Mesendoderm (in vitro differentiated cells): ENCODE results near the gene VWF.
"Not testable (repeated sequence)": the region's sequence is repeated elsewhere in the genome, so short reads cannot be mapped to it uniquely, and the experiment has no call there.

ENCODE experiments used
- DNase-seq: peaks from one replicate; pipeline ENCODE4 v3.0.0; 2013
- H2AK5ac ChIP-seq: 2 replicates; pipeline ENCODE4 v1.6.1; 2013; ENCODE audit warnings: low read length, inconsistent platforms
- H2BK120ac ChIP-seq: 2 replicates; pipeline ENCODE4 v1.6.1; 2013; ENCODE audit warnings: low read depth, mild to moderate bottlenecking, low read length, moderate library complexity, mixed read lengths
- H2BK15ac ChIP-seq: replicated peaks from 2 replicates; pipeline ENCODE4 v1.6.1; 2013; ENCODE audit warnings: low read depth, mild to moderate bottlenecking, moderate library complexity
- H2BK5ac ChIP-seq: 2 replicates; pipeline ENCODE4 v1.6.1; 2013; ENCODE audit warnings: low read length, inconsistent platforms
- H3K18ac ChIP-seq: 2 replicates; pipeline ENCODE4 v1.6.1; 2013; ENCODE audit warnings: mild to moderate bottlenecking, low read length, mixed read lengths
- H3K23ac ChIP-seq: one replicate; pipeline ENCODE4 v1.6.1; 2013; ENCODE audit warnings: low read length
- H3K27ac ChIP-seq: 2 replicates; pipeline ENCODE4 v1.5.1; 2013; ENCODE audit warnings: low read depth, mild to moderate bottlenecking, inconsistent platforms, low read length, moderate library complexity
- H3K27me3 ChIP-seq: 2 replicates; pipeline ENCODE4 v1.6.1; 2013; ENCODE audit warnings: low read length, control low read depth, mild to moderate bottlenecking, inconsistent platforms; ENCODE audit not compliant: insufficient read depth, poor library complexity
- H3K36me3 ChIP-seq: 2 replicates; pipeline ENCODE4 v1.6.1; 2013; ENCODE audit warnings: low read length, inconsistent platforms; ENCODE audit not compliant: control insufficient read depth, insufficient read depth
- H3K4ac ChIP-seq: one replicate; pipeline ENCODE4 v1.6.1; 2013; ENCODE audit warnings: low read depth, mild to moderate bottlenecking, low read length, moderate library complexity
- H3K4me1 ChIP-seq: 2 replicates; pipeline ENCODE4 v1.6.1; 2013; ENCODE audit warnings: low read depth, low read length, inconsistent platforms; ENCODE audit not compliant: control insufficient read depth
- H3K4me2 ChIP-seq: 2 replicates; pipeline ENCODE4 v1.6.1; 2013; ENCODE audit warnings: low read length
- H3K4me3 ChIP-seq: 2 replicates; pipeline ENCODE4 v1.5.1; 2013; ENCODE audit warnings: mild to moderate bottlenecking, low read length
- H3K56ac ChIP-seq: one replicate; pipeline ENCODE4 v1.6.1; 2013; ENCODE audit warnings: low read length
- H3K79me1 ChIP-seq: 2 replicates; pipeline ENCODE4 v1.6.1; 2013; ENCODE audit warnings: low read length, inconsistent platforms
- H3K79me2 ChIP-seq: 2 replicates; pipeline ENCODE4 v1.6.1; 2013; ENCODE audit warnings: mild to moderate bottlenecking, low read length; ENCODE audit not compliant: control insufficient read depth, insufficient read depth
- H3K9ac ChIP-seq: 2 replicates; pipeline ENCODE4 v1.6.1; 2013; ENCODE audit warnings: low read length, inconsistent platforms
- H4K5ac ChIP-seq: one replicate; pipeline ENCODE4 v1.6.1; 2013; ENCODE audit warnings: low read length
- H4K8ac ChIP-seq: one replicate; pipeline ENCODE4 v1.6.1; 2013; ENCODE audit warnings: low read depth, mild to moderate bottlenecking, control low read depth, low read length, moderate library complexity
- WGBS: extraction: QIAGEN DNeasy Blood & Tissue Kit; methylation state at CpG from one replicate; pipeline ENCODE4 v1.1.7; 2013; ENCODE audit warnings: low lambda C conversion rate, missing lambda C conversion rate; ENCODE audit not compliant: insufficient coverage; ENCODE audit errors: extremely low coverage; 5-methylcytosine and 5-hydroxymethylcytosine counted together

Gene VWF

GRCh38 chr12:6142368-6143302, 18.2 kb upstream of the VWF start:
- not testable (repeated sequence) for H3K79me1 ChIP-seq, H3K36me3 ChIP-seq, H4K5ac ChIP-seq, H2BK5ac ChIP-seq, H3K56ac ChIP-seq, H3K4me1 ChIP-seq, H3K27ac ChIP-seq, H3K23ac ChIP-seq, H3K27me3 ChIP-seq, H3K79me2 ChIP-seq, H3K4ac ChIP-seq, DNase-seq, H4K8ac ChIP-seq, H3K4me3 ChIP-seq, H2AK5ac ChIP-seq, H3K18ac ChIP-seq, H2BK15ac ChIP-seq, H3K9ac ChIP-seq, H3K4me2 ChIP-seq, H2BK120ac ChIP-seq
- no CpG with 5 or more reads among the region's 35 CpGs for WGBS

- H3K18ac ChIP-seq, H3K4ac ChIP-seq, H2AK5ac ChIP-seq, H3K4me1 ChIP-seq, H4K8ac ChIP-seq, H3K4me3 ChIP-seq, DNase-seq, H3K4me2 ChIP-seq, H2BK5ac ChIP-seq, H4K5ac ChIP-seq, H2BK15ac ChIP-seq, H3K9ac ChIP-seq, H2BK120ac ChIP-seq, H3K56ac ChIP-seq, H3K27me3 ChIP-seq, H3K23ac ChIP-seq, H3K36me3 ChIP-seq, H3K79me2 ChIP-seq, H3K27ac ChIP-seq, H3K79me1 ChIP-seq: not testable (repeated sequence)
- WGBS: no CpG with 5 or more reads among the region's 16 CpGs
Observed at GRCh38 chr12:6141731-6142367, 17.4 kb upstream of the VWF start.

GRCh38 chr12:6140651-6141447, 16.4 kb upstream of the VWF start:
- no peak overlapping the region for H3K4me2 ChIP-seq
- H2BK120ac ChIP-seq: no peak overlapping the region
- no peak for DNase-seq
- H3K4ac ChIP-seq: no peak overlapping the region
- no peak overlapping the region for H3K4me3 ChIP-seq
- H3K27me3 ChIP-seq: no peaks in the 10 kb centered on the region
- H3K79me2 ChIP-seq: no peaks in the 10 kb centered on the region
- no peak overlapping the region for H4K8ac ChIP-seq
- H2AK5ac ChIP-seq: no peak overlapping the region
- no CpG with 5 or more reads among the region's 8 CpGs for WGBS
- H2BK5ac ChIP-seq: no peak overlapping the region
- H3K23ac ChIP-seq: no peak overlapping the region
- no peak overlapping the region for H4K5ac ChIP-seq
- H3K79me1 ChIP-seq: no peaks in the 10 kb centered on the region
- no peaks in the 10 kb centered on the region for H3K4me1 ChIP-seq
- no peak overlapping the region for H3K56ac ChIP-seq
- no peak overlapping the region for H3K27ac ChIP-seq
- no peak overlapping the region for H3K18ac ChIP-seq
- no peak overlapping the region for H2BK15ac ChIP-seq
- H3K36me3 ChIP-seq: no peaks in the 10 kb centered on the region
- H3K9ac ChIP-seq: no peak overlapping the region

GRCh38 chr12:6135071-6135470, 10.6 kb upstream of the VWF start:
- H2AK5ac ChIP-seq: no peak overlapping the region
- H3K56ac ChIP-seq: no peak overlapping the region
- no peak overlapping the region for H3K27ac ChIP-seq
- no peak for DNase-seq
- H3K79me2 ChIP-seq: no peaks in the 10 kb centered on the region
- no peak overlapping the region for H2BK15ac ChIP-seq
- no peak overlapping the region for H3K18ac ChIP-seq
- no peak overlapping the region for H2BK120ac ChIP-seq
- no peak overlapping the region for H3K4ac ChIP-seq
- no peak overlapping the region for H3K23ac ChIP-seq
- H3K4me2 ChIP-seq: no peak overlapping the region
- H3K9ac ChIP-seq: no peak overlapping the region
- H4K8ac ChIP-seq: no peak overlapping the region
- no peak overlapping the region for H2BK5ac ChIP-seq
- no peaks in the 10 kb centered on the region for H3K79me1 ChIP-seq
- H4K5ac ChIP-seq: no peak overlapping the region
- H3K36me3 ChIP-seq: no peaks in the 10 kb centered on the region
- no peaks in the 10 kb centered on the region for H3K27me3 ChIP-seq
- H3K4me3 ChIP-seq: no peak overlapping the region
- no peaks in the 10 kb centered on the region for H3K4me1 ChIP-seq
- WGBS: no CpG with 5 or more reads among the region's 2 CpGs

GRCh38 chr12:6133642-6134041, 9.2 kb upstream of the VWF start:
- H3K4me1 ChIP-seq: no peaks in the 10 kb centered on the region
- no peak overlapping the region for H3K18ac ChIP-seq
- no peak overlapping the region for H3K4me2 ChIP-seq
- H2AK5ac ChIP-seq: no peak overlapping the region
- H3K9ac ChIP-seq: no peak overlapping the region
- DNase-seq: no peak
- H4K5ac ChIP-seq: no peak overlapping the region
- H3K27ac ChIP-seq: no peak overlapping the region
- no CpG with 5 or more reads among the region's 18 CpGs for WGBS
- no peak overlapping the region for H2BK15ac ChIP-seq
- H4K8ac ChIP-seq: no peak overlapping the region
- no peaks in the 10 kb centered on the region for H3K36me3 ChIP-seq
- H3K56ac ChIP-seq: no peak overlapping the region
- no peak overlapping the region for H3K23ac ChIP-seq
- H3K4me3 ChIP-seq: no peak overlapping the region
- no peaks in the 10 kb centered on the region for H3K79me2 ChIP-seq
- H3K79me1 ChIP-seq: no peaks in the 10 kb centered on the region
- no peak overlapping the region for H2BK5ac ChIP-seq
- H2BK120ac ChIP-seq: no peak overlapping the region
- no peak overlapping the region for H3K4ac ChIP-seq
- H3K27me3 ChIP-seq: no peaks in the 10 kb centered on the region
